CD4-positive, alpha-beta T cell (primary cell): Measurements from ENCODE around the gene RNF144B. TPM values are rescaled to one million over a fixed set of nuclear protein-coding genes. Genes with fewer than 3 reads are reported as not detected.

Source experiments
- ATAC-seq: fragments of 200-7000 bp; cut with Tn5 transposase; one replicate; pipeline ENCODE4 v1.10.0; 2022; ENCODE audit warnings: mild to moderate bottlenecking; ENCODE audit not compliant: poor library complexity
- CTCF ChIA-PET: fragments of 350-600 bp; sonication (Branson Sonifier 250); formaldehyde crosslinking; loops from one replicate; lab custom pipeline; 2021; ENCODE audit warnings: antibody characterized with exemption, inconsistent platforms; lab: Charles Lee
- POLR2A ChIA-PET: fragments of 350-600 bp; sonication (Branson Sonifier 250); formaldehyde crosslinking; loops from one replicate; lab custom pipeline; 2021; ENCODE audit warnings: antibody characterized with exemption, inconsistent platforms; lab: Charles Lee
- DNase-seq, 14 experiments: peaks; one replicate each; pipeline ENCODE4 v3.0.0-alpha.2; 2013 to 2020; ENCODE audit warnings: mixed read lengths in 2 of 14
- H3K27ac ChIP-seq, 2 donors: one replicate each; pipeline versions ENCODE4 v1.5.1 to v1.7.0; 2013; ENCODE audit warnings: low read length in 2 of 2, low read depth in 1 of 2, mild to moderate bottlenecking in 1 of 2
- H3K27me3 ChIP-seq, 2 experiments: 1 replicate in 1 of 2; 2 replicates in 1 of 2; pipeline versions ENCODE4 v1.6.1 to v1.7.0; 2013; ENCODE audit warnings: low read length in 2 of 2, control low read depth in 1 of 2, mild to moderate bottlenecking in 1 of 2, moderate library complexity in 1 of 2; ENCODE audit not compliant: insufficient read depth in 2 of 2, control insufficient read depth in 1 of 2
- H3K36me3 ChIP-seq: one replicate; pipeline ENCODE4 v1.6.1; 2013; ENCODE audit warnings: low read length, control low read depth; ENCODE audit not compliant: insufficient read depth
- H3K4me1 ChIP-seq: one replicate; pipeline ENCODE4 v1.6.1; 2013; ENCODE audit warnings: low read length, control low read depth; ENCODE audit not compliant: insufficient read depth
- H3K4me3 ChIP-seq: one replicate; pipeline ENCODE4 v1.5.1; 2013; ENCODE audit warnings: mild to moderate bottlenecking, low read length, moderate library complexity
- H3K9me3 ChIP-seq, 2 experiments: 1 replicate in 1 of 2; 2 replicates in 1 of 2; pipeline versions ENCODE4 v1.6.1 to v1.7.0; 2013; ENCODE audit warnings: low read length in 2 of 2, mild to moderate bottlenecking in 2 of 2, control low read depth in 1 of 2, moderate library complexity in 1 of 2; ENCODE audit not compliant: control insufficient read depth in 1 of 2, insufficient read depth in 1 of 2
- H3K27ac Mint-ChIP-seq: one replicate; pipeline ENCODE4 v1.8.0; 2020; ENCODE audit warnings: mixed read lengths
- H3K27me3 Mint-ChIP-seq: one replicate; pipeline ENCODE4 v1.8.0; 2021; ENCODE audit warnings: mixed read lengths
- H3K36me3 Mint-ChIP-seq: one replicate; pipeline ENCODE4 v1.8.0; 2021; ENCODE audit warnings: low read depth, mixed read lengths
- H3K4me1 Mint-ChIP-seq: one replicate; pipeline ENCODE4 v1.8.0; 2021; ENCODE audit warnings: low read depth, mixed read lengths
- H3K4me3 Mint-ChIP-seq: one replicate; pipeline ENCODE4 v1.8.0; 2020; ENCODE audit warnings: mild to moderate bottlenecking, mixed read lengths
- H3K9me3 Mint-ChIP-seq: one replicate; pipeline ENCODE4 v1.8.0; 2020; ENCODE audit warnings: mixed read lengths
- intact Hi-C, 2 experiments: fragments of 100-400 bp; cut with DNase I in 1 of 2; cut with micrococcal nuclease in 1 of 2; formaldehyde crosslinking; loops; one replicate each; pipeline versions ENCODE4 v1.15.1 to v1.9.0; 2023 to 2025; cut with DNase I, micrococcal nuclease
- total RNA-seq, 174 experiments: library from RNA in 2 of 174; stranded (reverse) in 2 of 174; gene quantifications; one replicate each; pipeline ENCODE4 v1.2.3 and lab custom pipeline; 2021 to 2026
- TF ChIP-seq, protein P1 (sequence below): fragments of 200-600 bp; IDR thresholded peaks from one replicate; pipeline ENCODE4 v1.8.0; 2022; ENCODE audit warnings: antibody characterized with exemption, mild to moderate bottlenecking

RNF144B gene
- total RNA-seq, 2 experiments from 2014 or later = 2.3 to 3.5 TPM

DNA sequence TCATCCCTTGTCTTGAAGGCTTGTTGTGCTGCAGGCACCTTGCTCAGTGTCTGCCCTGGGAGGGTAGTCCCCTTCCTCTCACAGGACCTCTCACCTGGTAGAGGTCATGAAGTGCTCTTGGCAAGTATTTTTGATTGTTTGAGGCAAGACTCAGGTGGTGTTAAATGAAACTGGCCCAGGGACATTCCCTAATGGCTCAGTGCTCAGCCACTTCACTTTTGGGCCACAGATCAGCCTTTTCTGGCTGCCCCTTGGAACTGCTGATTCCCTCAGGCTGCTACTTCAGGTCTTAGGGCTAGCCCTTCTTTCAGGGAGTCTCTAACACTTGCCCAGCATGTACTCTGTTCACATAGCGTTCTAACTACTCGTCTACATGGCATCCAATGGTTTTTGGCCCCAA, 111.3 kb downstream of the RNF144B start:
- ChIA-PET POLR2A (no interaction called here), CTCF (no interaction called here)
- no peaks in the 10 kb centered on the region for H3K9me3 ChIP-seq
- no peaks in the 10 kb centered on the region for H3K4me1 Mint-ChIP-seq
- H3K9me3 Mint-ChIP-seq = no peaks in the 10 kb centered on the region
- H3K27ac ChIP-seq = no peak overlapping the region
- H3K27me3 ChIP-seq = no peaks in the 10 kb centered on the region
- H3K4me3 ChIP-seq = no peak overlapping the region
- intact Hi-C loops = no loop called here
- no peaks in the 10 kb centered on the region for H3K36me3 ChIP-seq
- ATAC-seq (no peak), DNase-seq (no peak)
- H3K27ac Mint-ChIP-seq = no peak overlapping the region
- TF ChIP-seq, protein P1, sequence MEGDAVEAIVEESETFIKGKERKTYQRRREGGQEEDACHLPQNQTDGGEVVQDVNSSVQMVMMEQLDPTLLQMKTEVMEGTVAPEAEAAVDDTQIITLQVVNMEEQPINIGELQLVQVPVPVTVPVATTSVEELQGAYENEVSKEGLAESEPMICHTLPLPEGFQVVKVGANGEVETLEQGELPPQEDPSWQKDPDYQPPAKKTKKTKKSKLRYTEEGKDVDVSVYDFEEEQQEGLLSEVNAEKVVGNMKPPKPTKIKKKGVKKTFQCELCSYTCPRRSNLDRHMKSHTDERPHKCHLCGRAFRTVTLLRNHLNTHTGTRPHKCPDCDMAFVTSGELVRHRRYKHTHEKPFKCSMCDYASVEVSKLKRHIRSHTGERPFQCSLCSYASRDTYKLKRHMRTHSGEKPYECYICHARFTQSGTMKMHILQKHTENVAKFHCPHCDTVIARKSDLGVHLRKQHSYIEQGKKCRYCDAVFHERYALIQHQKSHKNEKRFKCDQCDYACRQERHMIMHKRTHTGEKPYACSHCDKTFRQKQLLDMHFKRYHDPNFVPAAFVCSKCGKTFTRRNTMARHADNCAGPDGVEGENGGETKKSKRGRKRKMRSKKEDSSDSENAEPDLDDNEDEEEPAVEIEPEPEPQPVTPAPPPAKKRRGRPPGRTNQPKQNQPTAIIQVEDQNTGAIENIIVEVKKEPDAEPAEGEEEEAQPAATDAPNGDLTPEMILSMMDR = no peak
- no peak overlapping the region for H3K4me3 Mint-ChIP-seq
- no peaks in the 10 kb centered on the region for H3K27me3 Mint-ChIP-seq
- no peaks in the 10 kb centered on the region for H3K36me3 Mint-ChIP-seq
- no peaks in the 10 kb centered on the region for H3K4me1 ChIP-seq

DNA sequence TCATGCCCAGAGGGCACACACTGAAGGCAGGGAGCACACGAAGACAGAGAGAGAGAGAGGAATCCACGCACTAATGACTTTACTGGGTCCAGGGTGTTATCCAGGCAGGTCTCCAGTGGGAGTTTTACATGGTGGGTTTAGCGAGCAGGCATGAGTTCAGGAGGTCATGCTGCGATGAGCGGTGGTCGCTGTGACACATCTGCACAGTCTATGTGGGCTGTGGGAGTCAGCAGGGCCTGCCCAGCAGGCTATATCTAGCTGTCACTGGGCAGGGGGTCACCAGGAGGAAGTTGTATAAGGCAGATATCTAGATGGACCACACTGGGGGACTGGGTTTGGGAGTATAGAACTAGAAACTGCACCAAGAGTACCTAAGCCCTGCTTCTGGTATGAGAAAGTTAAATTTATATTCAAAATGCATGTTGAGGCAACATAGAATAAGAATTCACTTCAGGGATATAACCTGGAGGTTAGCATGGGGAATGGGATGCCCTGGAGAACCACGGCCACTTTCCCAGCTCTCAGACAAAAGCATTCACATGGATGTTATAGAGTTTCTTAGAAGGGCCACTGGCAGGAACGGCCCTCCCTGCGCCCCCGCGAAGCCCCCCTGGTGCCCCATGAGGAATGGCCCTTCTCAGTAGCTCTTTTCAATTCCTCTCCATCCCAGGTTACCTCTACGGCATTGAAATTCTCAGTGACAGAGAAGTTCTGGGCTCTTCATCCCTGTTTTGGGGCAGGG, 113.9 kb downstream of the RNF144B start:
- H3K9me3 Mint-ChIP-seq = no peaks in the 10 kb centered on the region
- no peak overlapping the region for H3K27ac Mint-ChIP-seq
- no peaks in the 10 kb centered on the region for H3K4me1 Mint-ChIP-seq
- peaks cover 0 to 4% of the 10 kb centered on the region in 2 experiments for H3K27me3 ChIP-seq
- no peaks in the 10 kb centered on the region for H3K9me3 ChIP-seq
- no peak overlapping the region for H3K27ac ChIP-seq
- TF ChIP-seq, protein P1 = no peak
- H3K36me3 ChIP-seq = no peaks in the 10 kb centered on the region
- H3K4me3 Mint-ChIP-seq = no peak overlapping the region
- no peak for DNase-seq
- ChIA-PET POLR2A (interaction anchor here (1.1 kb wide), 1 partner anchor 177 kb away, joined by 3 read pairs; no protein-coding TSS in a partner anchor), CTCF (no interaction called here)
- no peak overlapping the region for H3K4me3 ChIP-seq
- no peak for ATAC-seq
- H3K27me3 Mint-ChIP-seq = no peaks in the 10 kb centered on the region
- H3K4me1 ChIP-seq = no peaks in the 10 kb centered on the region
- intact Hi-C loops = loop anchor here in 1 of 2 experiments (5.0 to 10.0 kb wide), 2 partner anchors 376 to 1344 kb away; partner anchors contain the start of gene NHLRC1
- H3K36me3 Mint-ChIP-seq = no peaks in the 10 kb centered on the region

DNA sequence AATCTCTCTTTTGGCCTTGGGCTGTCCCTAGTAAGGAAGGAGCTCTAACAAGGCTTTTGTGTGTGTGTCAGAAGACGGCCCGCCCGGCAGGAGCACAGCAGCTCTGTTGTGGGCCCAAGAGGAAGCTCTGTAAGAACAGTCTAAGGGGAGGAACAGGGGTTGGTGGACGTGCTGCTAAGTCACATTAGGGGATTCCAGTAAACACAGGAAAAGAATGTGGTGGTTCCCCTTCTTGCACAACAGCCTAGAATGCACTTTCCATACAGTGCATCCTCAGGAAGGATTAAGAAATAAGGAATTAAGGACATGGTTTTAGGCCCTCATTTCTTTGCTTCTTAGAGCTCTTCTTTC, 114.5 kb downstream of the RNF144B start:
- Mint-ChIP-seq H3K36me3 (no peaks in the 10 kb centered on the region), H3K4me3 (no peak overlapping the region), H3K27ac (no peak overlapping the region), H3K27me3 (no peaks in the 10 kb centered on the region), H3K4me1 (no peaks in the 10 kb centered on the region), H3K9me3 (no peaks in the 10 kb centered on the region)
- CTCF ChIA-PET = no interaction called here
- DNase-seq = peak in 3 of 14 experiments; percentile 8 to 74 (median 60)
- POLR2A ChIA-PET = interaction anchor here (1.1 kb wide), 1 partner anchor 178 kb away, joined by 3 read pairs; no protein-coding TSS in a partner anchor
- intact Hi-C loops = loop anchor here in 1 of 2 experiments (5.0 to 10.0 kb wide), 2 partner anchors 377 to 1344 kb away; partner anchors contain the start of gene NHLRC1
- no peak overlapping the region for H3K27ac ChIP-seq
- no peak for ATAC-seq
- TF ChIP-seq, protein P1 = no peak
- H3K36me3 ChIP-seq = no peaks in the 10 kb centered on the region
- no peaks in the 10 kb centered on the region for H3K4me1 ChIP-seq
- no peak overlapping the region for H3K4me3 ChIP-seq
- H3K27me3 ChIP-seq = peaks cover 0 to 4% of the 10 kb centered on the region in 2 experiments
- H3K9me3 ChIP-seq = no peaks in the 10 kb centered on the region
